Spleen (tissue), 11 donors: ENCODE results near the gene FIBCD1. TPM values are rescaled to one million over a fixed set of nuclear protein-coding genes. Genes with fewer than 3 reads are reported as not detected.

Experiments used
- DNase-seq: peaks from one replicate; pipeline ENCODE4 v3.0.0-alpha.2; 2020
- H3K27ac ChIP-seq, 8 donors: fragments of 200-600 bp; sonication (generic) in 7 of 8; 1 replicate in 4 of 8; 2 replicates in 4 of 8; pipeline versions ENCODE4 v1.5.0 to v1.8.0; 2016 to 2021; ENCODE audit warnings: inconsistent platforms in 4 of 8, mild to moderate bottlenecking in 4 of 8, moderate library complexity in 1 of 8
- H3K27me3 ChIP-seq, 7 donors: fragments of 200-600 bp; sonication (generic) in 6 of 7; replicated peaks in 1 of 7; 1 replicate in 4 of 7; 2 replicates in 3 of 7; pipeline versions ENCODE4 v1.5.0 to v1.8.0; 2016 to 2021; ENCODE audit warnings: inconsistent platforms in 3 of 7, mild to moderate bottlenecking in 1 of 7
- H3K36me3 ChIP-seq, 6 donors: fragments of 200-600 bp; sonication (generic) in 5 of 6; 1 replicate in 4 of 6; 2 replicates in 2 of 6; pipeline versions ENCODE4 v1.5.0 to v1.8.0; 2016 to 2021; ENCODE audit warnings: inconsistent platforms in 2 of 6
- H3K4me1 ChIP-seq, 6 donors: fragments of 200-600 bp; sonication (generic) in 5 of 6; 1 replicate in 3 of 6; 2 replicates in 3 of 6; pipeline versions ENCODE4 v1.5.0 to v1.8.0; 2016 to 2021; ENCODE audit warnings: inconsistent platforms in 3 of 6
- H3K4me3 ChIP-seq, 8 donors: fragments of 200-600 bp; sonication (generic) in 7 of 8; 1 replicate in 4 of 8; 2 replicates in 4 of 8; pipeline versions ENCODE4 v1.5.0 to v1.8.0; 2016 to 2021; ENCODE audit warnings: inconsistent platforms in 4 of 8, mild to moderate bottlenecking in 4 of 8, moderate library complexity in 2 of 8
- H3K9me3 ChIP-seq, 8 donors: fragments of 200-600 bp; sonication (generic) in 7 of 8; 1 replicate in 4 of 8; 2 replicates in 4 of 8; pipeline versions ENCODE4 v1.5.0 to v1.8.0; 2016 to 2021; ENCODE audit warnings: inconsistent platforms in 4 of 8
- CTCF ChIP-seq, 11 experiments: fragments of 200-600 bp in 7 of 11; fragments of 450-650 bp in 4 of 11; sonication (generic) in 4 of 11; IDR thresholded peaks in 8 of 11; conservative IDR thresholded peaks in 3 of 11; 1 replicate in 7 of 11; 2 replicates in 4 of 11; pipeline versions ENCODE4 v1.4.0 to v1.8.0; 2016 to 2021; ENCODE audit warnings: antibody characterized with exemption in 11 of 11, inconsistent platforms in 4 of 11, mild to moderate bottlenecking in 1 of 11
- POLR2A ChIP-seq, 3 donors: fragments of 450-650 bp; IDR thresholded peaks; one replicate each; pipeline ENCODE4 v1.5.1; 2017; ENCODE audit warnings: antibody characterized with exemption in 3 of 3, mild to moderate bottlenecking in 1 of 3
- POLR2AphosphoS5 ChIP-seq, 3 donors: sonication (generic); formaldehyde crosslinking; IDR thresholded peaks; one replicate each; pipeline ENCODE4 v1.5.1; 2017; ENCODE audit warnings: antibody characterized with exemption in 3 of 3
- WGBS, 5 donors: extraction: QIAGEN DNeasy Blood & Tissue Kit in 3 of 5; methylation state at CpG; one replicate each; pipeline versions ENCODE4 v1.1.5 to v1.1.7; 2013 to 2018; 5-methylcytosine and 5-hydroxymethylcytosine counted together
- intact Hi-C: fragments of 100-400 bp; cut with DNase I; formaldehyde crosslinking; loops from one replicate; pipeline ENCODE4 v1.15.0; 2023; ENCODE audit warnings: low total_unique reads
- polyA plus RNA-seq, 3 donors: library from polyadenylated mRNA; stranded (reverse); fragments of 200-250 nt; gene quantifications; one replicate each; pipeline ENCODE4 v1.2.1, GENCODE V29; 2013
- total RNA-seq, 7 donors: library from RNA; depleted of rRNA in 3 of 7; stranded (reverse); fragments of >200 nt in 3 of 7; fragmentation: NEBNext Ultra II Directional in 4 of 7; extraction: Animal tissue kit (Norgen Biotek cat#: 25700) in 4 of 7; gene quantifications; one replicate each; pipeline versions ENCODE4 v1.1.0 to v1.2.1, GENCODE V29; 2016 to 2021
- donor health status: healthy with polysubstance abuse.
- donor health status: DM: no; HTN: no; CAD: no; lungs with moderate emphysema.
- donor health status: DM: no; HTN: no; CAD: no.
- donor health status: Bipolar disorder and iron deficiency.
- donor health status: healthy.
- donor health status: DM: no; HTN: no; CAD: no.
- donor health status: DM: yes; HTN: yes; CAD: no.

Gene FIBCD1
- total and polyA plus RNA-seq, 10 donors, result 0.02 to 0.51 (median 0.35) TPM; not detected in 3

- 93 to 98% (median 96%) methylated on average over 8 of the region's 8 CpGs for WGBS, 5 donors
- TF ChIP-seq POLR2A (IDR thresholded peaks at IDR 0.05) (no peak), CTCF (IDR thresholded peaks at IDR 0.05 in 8 of 11, conservative IDR thresholded peaks at IDR 0.05 in 3 of 11) (no peak), POLR2AphosphoS5 (IDR thresholded peaks at IDR 0.05) (no peak)
- no peaks in the 10 kb centered on the region for H3K4me1 ChIP-seq
Observed at GRCh38 chr9:130963916-130964315, 24.9 kb upstream of the FIBCD1 start.

GRCh38 chr9:130963337-130963908 is 24.4 kb upstream of the FIBCD1 start:
- H3K9me3 ChIP-seq, result peaks cover 0 to 4% (median 0%) of the 10 kb centered on the region in 8 donors
- no peak for TF ChIP-seq CTCF (IDR thresholded peaks at IDR 0.05 in 8 of 11, conservative IDR thresholded peaks at IDR 0.05 in 3 of 11)
- TF ChIP-seq POLR2A (IDR thresholded peaks at IDR 0.05), result no peak
- TF ChIP-seq POLR2AphosphoS5 (IDR thresholded peaks at IDR 0.05), result no peak
- H3K36me3 ChIP-seq, result no peaks in the 10 kb centered on the region
- H3K27me3 ChIP-seq, result peaks cover 0 to 17% (median 0%) of the 10 kb centered on the region in 7 donors
- H3K27ac ChIP-seq, result no peak overlapping the region
- intact Hi-C loops, result no loop called here
- WGBS, 5 donors, result 80 to 88% (median 86%) methylated on average over 15 of the region's 15 CpGs
- DNase-seq, result no peak
- no peaks in the 10 kb centered on the region for H3K4me1 ChIP-seq
- no peak overlapping the region for H3K4me3 ChIP-seq

More at GRCh38 chr9:130963916-130964315, 24.9 kb upstream of the FIBCD1 start:
- intact Hi-C loops, result no loop called here
- no peaks in the 10 kb centered on the region for H3K36me3 ChIP-seq
- no peak for DNase-seq
- H3K27me3 ChIP-seq, result peaks cover 0 to 17% (median 0%) of the 10 kb centered on the region in 7 donors
- no peak overlapping the region for H3K4me3 ChIP-seq
- H3K9me3 ChIP-seq, result peaks cover 0 to 4% (median 0%) of the 10 kb centered on the region in 8 donors
- H3K27ac ChIP-seq, result no peak overlapping the region

GRCh38 chr9:130962418-130963316 is 23.6 kb upstream of the FIBCD1 start:
- Histone ChIP-seq H3K27ac (no peak overlapping the region), H3K36me3 (no peaks in the 10 kb centered on the region)
- intact Hi-C loops, result no loop called here

More at GRCh38 chr9:130962418-130963316, 23.6 kb upstream of the FIBCD1 start:
- Histone ChIP-seq H3K27me3 (peaks cover 0 to 18% (median 0%) of the 10 kb centered on the region in 7 donors), H3K4me3 (no peak overlapping the region), H3K9me3 (peaks cover 0 to 4% (median 0%) of the 10 kb centered on the region in 8 donors), H3K4me1 (no peaks in the 10 kb centered on the region)
- no peak for DNase-seq
- WGBS, 5 donors, result 58 to 78% (median 70%) methylated on average over 18 to 22 of the region's 22 CpGs
- no peak for TF ChIP-seq POLR2A (IDR thresholded peaks at IDR 0.05)
- TF ChIP-seq CTCF (IDR thresholded peaks at IDR 0.05 in 8 of 11, conservative IDR thresholded peaks at IDR 0.05 in 3 of 11), result no peak
- peak in 1 of 3 donors; percentile 29 for TF ChIP-seq POLR2AphosphoS5 (IDR thresholded peaks at IDR 0.05)
